Medulla oblongata (tissue), 1 donor: ENCODE data around the gene KIFBP.
"Not testable (repeated sequence)": the region's sequence is repeated elsewhere in the genome, so short reads cannot be mapped to it uniquely, and the experiment has no call there.

Experiments
- DNase-seq: peaks from one replicate; pipeline ENCODE4 v3.0.0-alpha.2; 2015; ENCODE audit errors: extremely low spot score

The KIFBP gene

GRCh38 chr10:68997211-68997610 is 8.6 kb downstream of the KIFBP start:
- DNase-seq, result no peak

- peak; percentile 47 for DNase-seq
Observed at GRCh38 chr10:69004821-69005220, 16.2 kb downstream of the KIFBP start.

- no peak for DNase-seq
Observed at GRCh38 chr10:69005704-69006485, 17.3 kb downstream of the KIFBP start.

- no peak for DNase-seq
Observed at GRCh38 chr10:69007260-69007659, 18.7 kb downstream of the KIFBP start.

GRCh38 chr10:69009360-69009759 is 20.8 kb downstream of the KIFBP start:
- DNase-seq, result no peak

- no peak for DNase-seq
Observed at GRCh38 chr10:69010151-69010640, 21.6 kb downstream of the KIFBP start.

- not testable (repeated sequence) for DNase-seq
Observed at GRCh38 chr10:69012778-69013177, 24.2 kb downstream of the KIFBP start.

GRCh38 chr10:69014171-69014570 is 25.6 kb downstream of the KIFBP start:
- DNase-seq, result no peak

GRCh38 chr10:69018613-69019012 is 30.0 kb downstream of the KIFBP start:
- DNase-seq, result no peak

- DNase-seq, result no peak
Observed at GRCh38 chr10:69022611-69023010, 34.0 kb downstream of the KIFBP start.

GRCh38 chr10:69025370-69025896 is 36.8 kb downstream of the KIFBP start:
- DNase-seq, result no peak

- DNase-seq, result no peak
Observed at GRCh38 chr10:69033256-69033655, 44.7 kb downstream of the KIFBP start.

GRCh38 chr10:69037489-69037888 is 48.9 kb downstream of the KIFBP start:
- DNase-seq, result no peak

GRCh38 chr10:69040904-69041303 is 52.3 kb downstream of the KIFBP start:
- not testable (repeated sequence) for DNase-seq

- no peak for DNase-seq
Observed at GRCh38 chr10:69042417-69042816, 53.8 kb downstream of the KIFBP start.

GRCh38 chr10:69042838-69043237 is 54.2 kb downstream of the KIFBP start:
- no peak for DNase-seq

- DNase-seq, result no peak
Observed at GRCh38 chr10:69043931-69044531, 55.4 kb downstream of the KIFBP start.

GRCh38 chr10:69044546-69044945 is 55.9 kb downstream of the KIFBP start:
- no peak for DNase-seq

- peak; percentile 45 for DNase-seq
Observed at GRCh38 chr10:69045441-69046300, 57.1 kb downstream of the KIFBP start.

GRCh38 chr10:69047111-69047832 is 58.7 kb downstream of the KIFBP start:
- no peak for DNase-seq

- peak; percentile 78 for DNase-seq
Observed at GRCh38 chr10:69048103-69048502, 59.5 kb downstream of the KIFBP start.
